Measurements from ENCODE around the gene FRRS1. TPM values are rescaled to one million over a fixed set of nuclear protein-coding genes. Genes with fewer than 3 reads are reported as not detected.

Gene FRRS1
- total and polyA plus RNA-seq, 5 donors from 2014 or later: 0.13 to 1.1 (median 0.39) TPM; not detected in 2

DNA sequence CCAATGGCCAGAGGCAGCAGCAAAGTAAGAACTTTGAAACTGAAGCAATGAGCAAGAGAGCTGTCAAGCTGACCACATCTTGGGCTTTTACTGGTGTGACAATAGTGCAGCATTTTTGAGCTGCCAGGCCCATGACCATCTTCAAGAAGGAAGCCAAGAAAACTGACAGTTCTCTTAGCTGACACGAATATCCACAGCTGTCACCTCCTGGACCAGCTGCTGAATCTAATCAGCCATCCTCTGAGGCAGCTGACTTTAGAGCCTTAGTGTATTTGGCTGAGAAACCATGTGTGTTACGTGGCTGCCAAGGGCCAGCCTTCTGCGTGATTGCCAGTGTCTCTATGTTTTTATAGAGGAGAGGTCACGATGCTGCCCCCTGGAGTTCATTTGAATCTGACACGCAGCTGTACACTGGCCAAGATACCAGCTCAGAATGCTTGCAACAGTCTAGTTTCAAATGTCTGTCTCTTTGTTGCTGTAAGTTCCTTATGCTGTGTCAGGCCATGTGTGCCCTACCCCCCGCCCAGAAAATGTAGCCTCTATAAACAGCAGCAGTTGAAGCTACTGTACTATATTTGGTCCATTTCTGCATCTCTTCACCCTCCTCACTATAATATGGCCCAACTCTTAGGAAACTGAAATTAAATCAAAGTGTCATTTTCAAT, 80.8 kb downstream of the FRRS1 start:
- H3K27ac Mint-ChIP-seq: no peak overlapping the region
- DNase-seq (peak in 2 of 3 donors; percentile 14 to 65), ATAC-seq (ENCODE audit: low read depth in 2 of 2) (peak; percentile 46 to 53)
- H3K27me3 ChIP-seq (ENCODE audit: control insufficient read depth, insufficient read depth, low read length): peaks cover 6% of the 10 kb centered on the region
- H3K27ac ChIP-seq (ENCODE audit: insufficient read depth, low read length, poor library complexity, severe bottlenecking): no peak overlapping the region
- H3K9me3 Mint-ChIP-seq: peaks cover 0 to 2% (median 0%) of the 10 kb centered on the region in 7 donors
- H3K4me3 Mint-ChIP-seq: no peak overlapping the region
- H3K4me1 ChIP-seq (ENCODE audit: control insufficient read depth, insufficient read depth, low read length, poor library complexity, severe bottlenecking): no peaks in the 10 kb centered on the region
- H3K4me3 ChIP-seq (ENCODE audit: low read depth, low read length): no peak overlapping the region
- no peaks in the 10 kb centered on the region for H3K36me3 ChIP-seq (ENCODE audit: control insufficient read depth, insufficient read depth, low read length)
- no peaks in the 10 kb centered on the region for H3K9me3 ChIP-seq (ENCODE audit: control insufficient read depth in 2 of 2, low read length in 2 of 2)
- no peaks in the 10 kb centered on the region for H3K4me1 Mint-ChIP-seq
- no peaks in the 10 kb centered on the region for H3K36me3 Mint-ChIP-seq
- peaks cover 9% of the 10 kb centered on the region for H3K27me3 Mint-ChIP-seq

- H3K36me3 Mint-ChIP-seq: no peaks in the 10 kb centered on the region
- no peak for ATAC-seq (ENCODE audit: low read depth in 2 of 2)
- Histone ChIP-seq H3K4me3 (ENCODE audit: low read depth, low read length) (no peak overlapping the region), H3K27ac (ENCODE audit: insufficient read depth, low read length, poor library complexity, severe bottlenecking) (no peak overlapping the region), H3K4me1 (ENCODE audit: control insufficient read depth, insufficient read depth, low read length, poor library complexity, severe bottlenecking) (no peaks in the 10 kb centered on the region), H3K36me3 (ENCODE audit: control insufficient read depth, insufficient read depth, low read length) (no peaks in the 10 kb centered on the region), H3K27me3 (ENCODE audit: control insufficient read depth, insufficient read depth, low read length) (peaks cover 2% of the 10 kb centered on the region), H3K9me3 (ENCODE audit: control insufficient read depth in 2 of 2, low read length in 2 of 2) (no peaks in the 10 kb centered on the region)
- no peak for DNase-seq
- H3K27me3 Mint-ChIP-seq: peaks cover 5% of the 10 kb centered on the region
- H3K9me3 Mint-ChIP-seq: peaks cover 0 to 2% (median 0%) of the 10 kb centered on the region in 7 donors
- H3K27ac Mint-ChIP-seq: no peak overlapping the region
- no peak overlapping the region for H3K4me3 Mint-ChIP-seq
- no peaks in the 10 kb centered on the region for H3K4me1 Mint-ChIP-seq
These were observed 84.1 kb downstream of the FRRS1 start for GRCh38 chr1:99682291-99682751.

DNA sequence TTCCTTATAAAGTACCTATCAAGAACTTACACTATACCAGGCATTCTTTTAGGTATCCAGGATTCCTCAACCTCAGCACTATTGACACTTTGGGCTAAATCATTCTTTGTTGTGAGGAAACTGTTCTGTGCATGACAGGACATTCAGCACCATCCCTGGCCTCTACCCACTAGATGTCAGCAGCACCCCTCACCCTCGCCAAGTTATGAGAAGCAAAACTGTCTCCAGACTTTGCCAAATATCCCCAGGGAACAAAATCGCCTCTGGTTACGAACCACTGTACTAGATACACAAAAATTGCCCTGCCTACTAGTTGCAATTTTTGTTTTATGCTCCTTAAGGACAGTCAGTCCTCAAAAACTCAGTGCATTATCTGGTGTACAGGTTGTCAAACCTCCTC, 84.9 kb downstream of the FRRS1 start:
- Mint-ChIP-seq H3K4me1 (no peaks in the 10 kb centered on the region), H3K27me3 (peaks cover 5% of the 10 kb centered on the region), H3K27ac (no peak overlapping the region), H3K36me3 (no peaks in the 10 kb centered on the region), H3K9me3 (peaks cover 0 to 2% (median 0%) of the 10 kb centered on the region in 7 donors), H3K4me3 (no peak overlapping the region)
- Histone ChIP-seq H3K4me3 (ENCODE audit: low read depth, low read length) (no peak overlapping the region), H3K27me3 (ENCODE audit: control insufficient read depth, insufficient read depth, low read length) (peaks cover 2% of the 10 kb centered on the region), H3K4me1 (ENCODE audit: control insufficient read depth, insufficient read depth, low read length, poor library complexity, severe bottlenecking) (no peaks in the 10 kb centered on the region), H3K36me3 (ENCODE audit: control insufficient read depth, insufficient read depth, low read length) (no peaks in the 10 kb centered on the region), H3K27ac (ENCODE audit: insufficient read depth, low read length, poor library complexity, severe bottlenecking) (no peak overlapping the region), H3K9me3 (ENCODE audit: control insufficient read depth in 2 of 2, low read length in 2 of 2) (no peaks in the 10 kb centered on the region)
- ATAC-seq (ENCODE audit: low read depth in 2 of 2) (no peak), DNase-seq (no peak)

GRCh38 chr1:99680270-99680669, 86.2 kb downstream of the FRRS1 start:
- H3K27me3 ChIP-seq (ENCODE audit: control insufficient read depth, insufficient read depth, low read length): peaks cover 2% of the 10 kb centered on the region
- no peak overlapping the region for H3K27ac ChIP-seq (ENCODE audit: insufficient read depth, low read length, poor library complexity, severe bottlenecking)
- H3K36me3 ChIP-seq (ENCODE audit: control insufficient read depth, insufficient read depth, low read length): no peaks in the 10 kb centered on the region
- DNase-seq (no peak), ATAC-seq (ENCODE audit: low read depth in 2 of 2) (no peak)
- Mint-ChIP-seq H3K27ac (no peak overlapping the region), H3K27me3 (peaks cover 5% of the 10 kb centered on the region), H3K9me3 (peaks cover 0 to 2% (median 0%) of the 10 kb centered on the region in 7 donors), H3K4me3 (no peak overlapping the region), H3K4me1 (no peaks in the 10 kb centered on the region), H3K36me3 (no peaks in the 10 kb centered on the region)
- H3K4me3 ChIP-seq (ENCODE audit: low read depth, low read length): no peak overlapping the region
- H3K4me1 ChIP-seq (ENCODE audit: control insufficient read depth, insufficient read depth, low read length, poor library complexity, severe bottlenecking): no peaks in the 10 kb centered on the region
- no peaks in the 10 kb centered on the region for H3K9me3 ChIP-seq (ENCODE audit: control insufficient read depth in 2 of 2, low read length in 2 of 2)

DNA sequence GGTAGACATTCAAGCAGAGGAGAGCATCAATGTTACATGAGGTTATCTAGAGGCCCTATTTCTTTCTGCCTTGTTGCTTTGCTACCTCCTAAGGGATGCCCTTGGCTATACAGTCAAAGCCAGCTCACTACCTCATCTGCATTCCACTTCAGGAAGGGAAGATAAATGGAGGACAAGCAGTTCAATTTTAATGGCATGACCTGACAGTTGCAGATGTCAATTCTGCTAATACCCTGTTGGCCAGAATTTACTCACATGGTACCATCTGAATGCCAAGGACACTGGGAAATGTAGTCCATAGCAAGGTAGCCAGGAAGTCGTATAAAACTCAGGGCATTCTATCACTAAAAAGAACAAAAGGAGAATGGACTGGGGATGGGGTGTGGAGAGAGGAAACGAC, 89.0 kb downstream of the FRRS1 start:
- Histone ChIP-seq H3K9me3 (ENCODE audit: control insufficient read depth in 2 of 2, low read length in 2 of 2) (no peaks in the 10 kb centered on the region), H3K4me1 (ENCODE audit: control insufficient read depth, insufficient read depth, low read length, poor library complexity, severe bottlenecking) (no peaks in the 10 kb centered on the region), H3K27me3 (ENCODE audit: control insufficient read depth, insufficient read depth, low read length) (peaks cover 2% of the 10 kb centered on the region), H3K27ac (ENCODE audit: insufficient read depth, low read length, poor library complexity, severe bottlenecking) (no peak overlapping the region), H3K36me3 (ENCODE audit: control insufficient read depth, insufficient read depth, low read length) (no peaks in the 10 kb centered on the region), H3K4me3 (ENCODE audit: low read depth, low read length) (no peak overlapping the region)
- no peak for ATAC-seq (ENCODE audit: low read depth in 2 of 2)
- DNase-seq: no peak
- Mint-ChIP-seq H3K27ac (no peak overlapping the region), H3K4me1 (no peaks in the 10 kb centered on the region), H3K4me3 (no peak overlapping the region), H3K9me3 (peaks cover 0 to 3% (median 0%) of the 10 kb centered on the region in 7 donors), H3K27me3 (peaks cover 23% of the 10 kb centered on the region), H3K36me3 (no peaks in the 10 kb centered on the region)

DNA sequence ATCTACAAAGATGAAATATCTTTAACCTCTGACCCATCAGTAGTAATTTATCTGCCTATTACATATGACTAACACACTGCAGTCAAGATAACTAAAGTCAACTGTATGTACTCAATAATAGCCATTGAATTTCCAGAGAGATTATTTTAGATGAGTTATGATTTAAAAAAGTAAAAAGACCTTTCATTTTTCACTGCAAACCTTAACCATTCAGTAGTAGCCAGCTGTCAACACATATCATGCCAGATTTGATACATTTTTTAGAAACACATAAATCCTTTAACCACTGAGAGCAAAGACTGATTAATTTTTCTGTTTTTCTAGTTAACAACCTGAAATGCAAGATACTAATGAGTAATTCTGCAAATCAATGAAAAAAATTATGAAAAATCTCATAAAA, 89.6 kb downstream of the FRRS1 start:
- Mint-ChIP-seq H3K4me3 (no peak overlapping the region), H3K9me3 (peaks cover 0 to 3% (median 0%) of the 10 kb centered on the region in 7 donors), H3K27ac (no peak overlapping the region), H3K36me3 (no peaks in the 10 kb centered on the region), H3K4me1 (no peaks in the 10 kb centered on the region), H3K27me3 (peaks cover 24% of the 10 kb centered on the region)
- Histone ChIP-seq H3K4me1 (ENCODE audit: control insufficient read depth, insufficient read depth, low read length, poor library complexity, severe bottlenecking) (no peaks in the 10 kb centered on the region), H3K4me3 (ENCODE audit: low read depth, low read length) (no peak overlapping the region), H3K9me3 (ENCODE audit: control insufficient read depth in 2 of 2, low read length in 2 of 2) (no peaks in the 10 kb centered on the region), H3K36me3 (ENCODE audit: control insufficient read depth, insufficient read depth, low read length) (no peaks in the 10 kb centered on the region), H3K27ac (ENCODE audit: insufficient read depth, low read length, poor library complexity, severe bottlenecking) (no peak overlapping the region), H3K27me3 (ENCODE audit: control insufficient read depth, insufficient read depth, low read length) (peaks cover 2% of the 10 kb centered on the region)
- DNase-seq: no peak
- ATAC-seq (ENCODE audit: low read depth in 2 of 2): no peak

- no peaks in the 10 kb centered on the region for H3K36me3 Mint-ChIP-seq
- Histone ChIP-seq H3K27ac (ENCODE audit: insufficient read depth, low read length, poor library complexity, severe bottlenecking) (no peak overlapping the region), H3K4me1 (ENCODE audit: control insufficient read depth, insufficient read depth, low read length, poor library complexity, severe bottlenecking) (no peaks in the 10 kb centered on the region), H3K36me3 (ENCODE audit: control insufficient read depth, insufficient read depth, low read length) (no peaks in the 10 kb centered on the region), H3K27me3 (ENCODE audit: control insufficient read depth, insufficient read depth, low read length) (peaks cover 2% of the 10 kb centered on the region), H3K4me3 (ENCODE audit: low read depth, low read length) (no peak overlapping the region), H3K9me3 (ENCODE audit: control insufficient read depth in 2 of 2, low read length in 2 of 2) (no peaks in the 10 kb centered on the region)
- H3K27ac Mint-ChIP-seq: no peak overlapping the region
- peaks cover 0 to 3% (median 0%) of the 10 kb centered on the region in 7 donors for H3K9me3 Mint-ChIP-seq
- H3K27me3 Mint-ChIP-seq: peaks cover 24% of the 10 kb centered on the region
- DNase-seq (no peak), ATAC-seq (ENCODE audit: low read depth in 2 of 2) (no peak)
- H3K4me3 Mint-ChIP-seq: no peak overlapping the region
- H3K4me1 Mint-ChIP-seq: no peaks in the 10 kb centered on the region
These were observed 90.4 kb downstream of the FRRS1 start for GRCh38 chr1:99675994-99676393.

DNA sequence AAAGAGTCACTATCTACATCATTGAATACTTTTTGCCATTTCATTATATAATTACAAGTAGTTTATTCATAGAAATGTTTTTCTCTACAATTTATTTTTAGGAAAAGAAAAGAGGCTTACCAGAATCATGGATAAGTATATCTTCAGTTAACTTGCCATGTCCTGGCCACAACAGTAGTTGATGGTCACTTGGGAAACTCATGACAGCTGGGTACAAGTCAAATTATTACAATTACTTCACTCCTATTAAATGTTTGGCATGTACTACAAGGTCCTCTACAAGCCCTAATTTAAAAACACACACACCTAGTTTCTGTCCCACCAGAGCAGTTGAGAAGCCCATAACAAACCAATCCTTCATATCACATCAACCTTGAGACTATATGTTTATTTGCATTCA, 91.1 kb downstream of the FRRS1 start:
- H3K4me1 ChIP-seq (ENCODE audit: control insufficient read depth, insufficient read depth, low read length, poor library complexity, severe bottlenecking): no peaks in the 10 kb centered on the region
- H3K36me3 ChIP-seq (ENCODE audit: control insufficient read depth, insufficient read depth, low read length): no peaks in the 10 kb centered on the region
- H3K9me3 Mint-ChIP-seq: peaks cover 0 to 3% (median 0%) of the 10 kb centered on the region in 7 donors
- ATAC-seq (ENCODE audit: low read depth in 2 of 2): no peak
- H3K4me3 Mint-ChIP-seq: no peak overlapping the region
- no peak overlapping the region for H3K4me3 ChIP-seq (ENCODE audit: low read depth, low read length)
- no peak overlapping the region for H3K27ac Mint-ChIP-seq
- peaks cover 24% of the 10 kb centered on the region for H3K27me3 Mint-ChIP-seq
- no peaks in the 10 kb centered on the region for H3K4me1 Mint-ChIP-seq
- H3K27ac ChIP-seq (ENCODE audit: insufficient read depth, low read length, poor library complexity, severe bottlenecking): no peak overlapping the region
- DNase-seq: no peak
- no peaks in the 10 kb centered on the region for H3K36me3 Mint-ChIP-seq
- H3K9me3 ChIP-seq (ENCODE audit: control insufficient read depth in 2 of 2, low read length in 2 of 2): no peaks in the 10 kb centered on the region
- peaks cover 2% of the 10 kb centered on the region for H3K27me3 ChIP-seq (ENCODE audit: control insufficient read depth, insufficient read depth, low read length)

All from CD4-positive, CD25-positive, alpha-beta regulatory T cell (primary cell).